C4-2B (cell line): ENCODE measurements around the gene SPTSSB.

ENCODE experiments used
- CTCF ChIP-seq: fragments of 450-650 bp; conservative IDR thresholded peaks from 2 replicates; pipeline ENCODE4 v1.5.1; 2017; ENCODE audit warnings: mild to moderate bottlenecking
- ZFX ChIP-seq: fragments of 450-650 bp; IDR thresholded peaks from 2 replicates; pipeline ENCODE4 v1.6.1; 2017

DNA sequence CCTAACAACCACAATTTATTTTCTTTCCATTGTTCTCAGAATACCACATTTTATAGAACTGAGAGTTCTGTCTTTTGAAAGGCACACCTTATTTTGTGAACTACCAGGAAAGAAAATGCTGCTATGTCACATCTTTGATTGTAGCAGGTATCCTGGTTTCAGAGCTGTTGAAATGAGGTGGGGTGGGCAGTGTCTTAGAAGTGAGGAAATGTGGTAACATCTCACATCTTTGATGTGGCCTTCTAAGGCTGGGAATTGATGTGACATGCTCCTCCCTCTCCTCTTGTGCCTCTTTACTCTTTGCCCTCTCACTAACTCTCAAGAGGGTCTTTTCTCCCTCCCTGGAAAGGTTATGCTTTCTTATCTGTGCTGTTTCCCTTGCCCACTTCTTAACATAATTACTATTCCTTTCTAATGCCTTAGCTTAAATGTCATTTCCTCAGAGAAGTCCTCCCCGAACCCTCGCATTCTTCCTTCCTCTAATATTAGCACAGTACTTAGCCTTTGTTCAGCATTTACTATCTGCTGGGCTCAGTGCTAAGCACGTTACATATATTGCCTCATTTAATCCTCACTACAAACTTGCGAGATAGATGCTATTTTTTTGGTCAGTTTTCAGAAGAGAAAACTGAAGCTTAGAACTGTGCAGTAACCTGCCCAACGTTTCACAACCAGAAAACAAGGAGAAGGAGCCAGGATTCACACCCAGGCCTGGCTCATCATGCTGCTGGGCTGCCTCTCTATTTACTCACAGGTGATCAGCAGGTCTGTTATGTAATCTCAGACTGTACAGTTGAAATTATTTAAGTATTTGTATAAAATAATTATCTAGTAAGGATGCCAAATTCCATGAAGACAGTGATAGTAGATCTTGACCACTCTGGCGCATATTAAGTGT is 24.0 kb upstream of the SPTSSB start:
- TF ChIP-seq CTCF (no peak), ZFX (no peak)
